AG04450 (cell line): ENCODE measurements around the gene KRTAP6-2. TPM values are rescaled to one million over a fixed set of nuclear protein-coding genes. Genes with fewer than 3 reads are reported as not detected.

Source experiments
- CTCF ChIA-PET: fragments of 300-600, 350-600 bp; formaldehyde crosslinking; extraction: SDS; loops from one replicate; lab custom pipeline; 2022; ENCODE audit warnings: antibody characterized with exemption, inconsistent platforms; lab: Charles Lee
- POLR2A ChIA-PET: fragments of 350-600 bp; formaldehyde crosslinking; extraction: SDS; loops from one replicate; lab custom pipeline; 2021; ENCODE audit warnings: antibody characterized with exemption, inconsistent platforms; lab: Yijun Ruan, JAX
- DNase-seq: peaks from one replicate; pipeline ENCODE4 v3.0.0-alpha.2; 2011; ENCODE audit warnings: low read depth, low spot score
- H3K27ac ChIP-seq: one replicate; pipeline ENCODE4 v1.5.1; 2012; ENCODE audit warnings: low read depth, low read length, control low read depth
- H3K27me3 ChIP-seq: one replicate; pipeline ENCODE4 v1.6.0; 2012; ENCODE audit warnings: low read length; ENCODE audit not compliant: control insufficient read depth, insufficient read depth
- H3K4me3 ChIP-seq: 2 replicates; pipeline ENCODE4 v1.5.1; 2011; ENCODE audit warnings: mild to moderate bottlenecking, low read depth, low read length, control low read depth
- H3K9me3 ChIP-seq: 2 replicates; pipeline ENCODE4 v1.5.1; 2012; ENCODE audit warnings: low read length; ENCODE audit not compliant: control insufficient read depth, insufficient read depth
- polyA plus RNA-seq: library from polyadenylated mRNA; depleted of rRNA; stranded (reverse); fragments of >200 nt; gene quantifications from 2 replicates; pipeline ENCODE4 v1.2.3, GENCODE V29; 2011
- TF ChIP-seq, protein P1 (sequence below): IDR thresholded peaks from 2 replicates; pipeline ENCODE4 v1.5.1; 2011; ENCODE audit warnings: low read depth, low read length, control low read depth, inconsistent platforms

The KRTAP6-2 gene
- polyA plus RNA-seq, 1 experiment = not detected

DNA sequence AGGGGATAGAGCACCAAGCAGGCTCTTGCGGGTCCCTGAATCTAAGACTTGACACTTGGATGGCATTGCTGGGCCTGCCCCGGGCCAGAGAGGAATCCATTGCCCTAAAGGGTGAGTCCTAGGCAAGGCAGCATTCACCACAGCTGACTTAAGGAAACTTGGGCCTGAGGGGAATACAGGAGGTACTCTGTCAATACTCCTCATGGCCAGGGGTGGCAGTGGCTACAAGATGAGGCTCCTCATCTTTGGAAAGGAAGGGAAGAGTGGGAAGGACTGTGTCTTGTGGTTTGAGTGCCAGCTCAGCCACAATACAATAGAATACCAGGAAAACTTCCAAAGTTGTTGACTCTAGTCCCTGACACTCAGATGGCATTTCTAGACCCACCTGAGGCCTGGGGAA is 7.3 kb upstream of the KRTAP6-2 start:
- peaks cover 21% of the 10 kb centered on the region for H3K9me3 ChIP-seq
- POLR2A ChIA-PET = no interaction called here
- H3K4me3 ChIP-seq = no peak overlapping the region
- DNase-seq = no peak
- H3K27ac ChIP-seq = no peak overlapping the region
- no peaks in the 10 kb centered on the region for H3K27me3 ChIP-seq
- TF ChIP-seq, protein P1, sequence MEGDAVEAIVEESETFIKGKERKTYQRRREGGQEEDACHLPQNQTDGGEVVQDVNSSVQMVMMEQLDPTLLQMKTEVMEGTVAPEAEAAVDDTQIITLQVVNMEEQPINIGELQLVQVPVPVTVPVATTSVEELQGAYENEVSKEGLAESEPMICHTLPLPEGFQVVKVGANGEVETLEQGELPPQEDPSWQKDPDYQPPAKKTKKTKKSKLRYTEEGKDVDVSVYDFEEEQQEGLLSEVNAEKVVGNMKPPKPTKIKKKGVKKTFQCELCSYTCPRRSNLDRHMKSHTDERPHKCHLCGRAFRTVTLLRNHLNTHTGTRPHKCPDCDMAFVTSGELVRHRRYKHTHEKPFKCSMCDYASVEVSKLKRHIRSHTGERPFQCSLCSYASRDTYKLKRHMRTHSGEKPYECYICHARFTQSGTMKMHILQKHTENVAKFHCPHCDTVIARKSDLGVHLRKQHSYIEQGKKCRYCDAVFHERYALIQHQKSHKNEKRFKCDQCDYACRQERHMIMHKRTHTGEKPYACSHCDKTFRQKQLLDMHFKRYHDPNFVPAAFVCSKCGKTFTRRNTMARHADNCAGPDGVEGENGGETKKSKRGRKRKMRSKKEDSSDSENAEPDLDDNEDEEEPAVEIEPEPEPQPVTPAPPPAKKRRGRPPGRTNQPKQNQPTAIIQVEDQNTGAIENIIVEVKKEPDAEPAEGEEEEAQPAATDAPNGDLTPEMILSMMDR = no peak
- CTCF ChIA-PET = no interaction called here

GRCh38 chr21:30600787-30601186 is 2.1 kb upstream of the KRTAP6-2 start, which contains the start of gene KRTAP22-1:
KRTAP22-1 (plus strand) TSS chr21:30601087.
- no peak for DNase-seq
- CTCF ChIA-PET = no interaction called here
- TF ChIP-seq, protein P1 = no peak
- Histone ChIP-seq H3K27me3 (no peaks in the 10 kb centered on the region), H3K9me3 (peaks cover 17% of the 10 kb centered on the region), H3K27ac (no peak within 1 kb of the TSS), H3K4me3 (no peak within 1 kb of the TSS)
- POLR2A ChIA-PET = no interaction called here

DNA sequence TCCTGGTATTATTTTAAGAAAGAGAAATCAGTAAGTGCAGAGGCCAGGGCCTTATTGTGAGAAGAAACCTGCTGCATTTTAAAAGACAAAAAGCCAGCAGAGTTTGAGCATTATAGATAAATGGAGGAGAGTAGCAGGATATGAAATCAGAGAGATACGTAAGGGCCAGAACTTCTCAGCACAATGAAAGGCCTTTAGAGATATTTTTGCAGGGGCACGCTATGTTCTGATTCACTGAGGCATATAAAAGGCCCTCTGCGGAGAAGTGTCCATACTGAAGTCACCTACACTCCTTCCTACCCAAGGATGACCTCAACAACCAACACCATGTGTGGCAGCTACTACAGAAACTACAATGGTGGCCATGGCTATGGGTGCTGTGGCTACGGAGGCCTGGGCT is 6.6 kb downstream of the KRTAP6-2 start, which contains the start of gene KRTAP6-3:
TSS of gene KRTAP6-3 (plus strand) at position 301 of the 400 bp plus-strand sequence. CDS start at position 307, 6 bp downstream.
- Histone ChIP-seq H3K27ac (no peak within 1 kb of the TSS), H3K27me3 (no peaks in the 10 kb centered on the region), H3K9me3 (peaks cover 8% of the 10 kb centered on the region), H3K4me3 (no peak within 1 kb of the TSS)
- POLR2A ChIA-PET = no interaction called here
- DNase-seq = no peak
- CTCF ChIA-PET = no interaction called here
- TF ChIP-seq, protein P1 = no peak

- ChIA-PET CTCF (no interaction called here), POLR2A (no interaction called here)
- DNase-seq = no peak
- peaks cover 8% of the 10 kb centered on the region for H3K9me3 ChIP-seq
- no peak within 1 kb of the TSS for H3K4me3 ChIP-seq
- H3K27ac ChIP-seq = no peak within 1 kb of the TSS
- H3K27me3 ChIP-seq = no peaks in the 10 kb centered on the region
- TF ChIP-seq, protein P1 = no peak
These were observed 8.4 kb downstream of the KRTAP6-2 start, which contains the start of gene KRTAP22-2 for GRCh38 chr21:30590297-30590696. KRTAP22-2 (minus strand) TSS chr21:30590397.

DNA sequence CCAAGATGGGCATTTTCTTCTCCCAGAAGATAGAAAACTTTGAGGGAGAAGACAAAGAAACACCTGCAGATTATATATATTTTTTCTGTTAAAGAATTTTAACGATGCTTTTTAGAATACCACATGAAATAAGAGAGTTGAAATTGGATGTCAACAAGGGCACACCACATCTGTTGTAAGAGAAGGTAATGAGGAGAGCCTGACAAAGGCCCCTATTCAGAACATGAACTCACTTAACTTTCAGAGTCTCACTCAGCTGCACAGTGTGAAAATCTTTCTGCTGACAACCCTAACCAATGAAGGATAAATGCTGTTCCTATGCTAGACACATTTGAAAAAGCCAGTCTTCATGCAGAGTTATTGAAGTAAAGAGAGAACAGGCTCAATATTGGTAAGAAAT is 15.8 kb downstream of the KRTAP6-2 start:
- POLR2A ChIA-PET = no interaction called here
- Histone ChIP-seq H3K9me3 (peaks cover 5% of the 10 kb centered on the region; the same call in 1 of the 2 replicates), H3K4me3 (no peak overlapping the region), H3K27ac (no peak overlapping the region), H3K27me3 (no peaks in the 10 kb centered on the region)
- TF ChIP-seq, protein P1 = no peak
- CTCF ChIA-PET = no interaction called here
- DNase-seq = no peak
